Trophoblast cell (in vitro differentiated cells and primary cell): ENCODE data around the gene S100A13.

ENCODE experiments used
- DNase-seq, 2 donors: peaks; one replicate each; pipeline ENCODE4 v3.0.0-alpha.2; 2016
- H2AFZ ChIP-seq: 2 replicates; pipeline ENCODE4 v1.6.1; 2013; ENCODE audit warnings: low read length, moderate library complexity, mild to moderate bottlenecking; ENCODE audit not compliant: insufficient read depth, poor library complexity
- H2AK5ac ChIP-seq: 2 replicates; pipeline ENCODE4 v1.6.1; 2013; ENCODE audit warnings: mild to moderate bottlenecking, low read length
- H2BK120ac ChIP-seq: 2 replicates; pipeline ENCODE4 v1.6.1; 2013; ENCODE audit warnings: low read length, mild to moderate bottlenecking, moderate library complexity; ENCODE audit not compliant: insufficient read depth, poor library complexity
- H2BK12ac ChIP-seq: 2 replicates; pipeline ENCODE4 v1.6.1; 2013; ENCODE audit warnings: mild to moderate bottlenecking, low read length, moderate library complexity
- H2BK5ac ChIP-seq: 2 replicates; pipeline ENCODE4 v1.6.1; 2013; ENCODE audit warnings: low read length, low read depth, moderate library complexity, mild to moderate bottlenecking; ENCODE audit not compliant: poor library complexity
- H3K14ac ChIP-seq: 2 replicates; pipeline ENCODE4 v1.6.1; 2013; ENCODE audit warnings: mild to moderate bottlenecking, low read length
- H3K18ac ChIP-seq: 2 replicates; pipeline ENCODE4 v1.6.1; 2013; ENCODE audit warnings: mild to moderate bottlenecking, low read length
- H3K23ac ChIP-seq: 2 replicates; pipeline ENCODE4 v1.6.1; 2013; ENCODE audit warnings: low read length
- H3K27ac ChIP-seq: 2 replicates; pipeline ENCODE4 v1.5.1; 2013; ENCODE audit warnings: low read depth, mild to moderate bottlenecking, inconsistent platforms, low read length, moderate library complexity
- H3K27me3 ChIP-seq: 2 replicates; pipeline ENCODE4 v1.6.1; 2013; ENCODE audit warnings: inconsistent platforms, mild to moderate bottlenecking, low read length, moderate library complexity; ENCODE audit not compliant: insufficient read depth
- H3K36me3 ChIP-seq, 2 experiments: 1 replicate in 1 of 2; 2 replicates in 1 of 2; pipeline ENCODE4 v1.6.1; 2013; ENCODE audit warnings: low read length in 2 of 2, mild to moderate bottlenecking in 2 of 2, moderate library complexity in 1 of 2; ENCODE audit not compliant: insufficient read depth in 2 of 2, control insufficient read depth in 1 of 2
- H3K4ac ChIP-seq: 2 replicates; pipeline ENCODE4 v1.6.1; 2013; ENCODE audit warnings: low read depth, mild to moderate bottlenecking, low read length, moderate library complexity
- H3K4me1 ChIP-seq, 2 experiments: 1 replicate in 1 of 2; 2 replicates in 1 of 2; pipeline ENCODE4 v1.6.1; 2013; ENCODE audit warnings: low read length in 2 of 2, mild to moderate bottlenecking in 2 of 2, moderate library complexity in 1 of 2; ENCODE audit not compliant: insufficient read depth in 2 of 2, control insufficient read depth in 1 of 2
- H3K4me2 ChIP-seq: 2 replicates; pipeline ENCODE4 v1.6.1; 2013; ENCODE audit warnings: inconsistent platforms, mild to moderate bottlenecking, low read length, moderate library complexity
- H3K4me3 ChIP-seq: 2 replicates; pipeline ENCODE4 v1.5.1; 2013; ENCODE audit warnings: mild to moderate bottlenecking, low read depth, low read length, inconsistent platforms
- H3K79me1 ChIP-seq: one replicate; pipeline ENCODE4 v1.6.1; 2013; ENCODE audit warnings: low read length
- H3K79me2 ChIP-seq: 2 replicates; pipeline ENCODE4 v1.6.1; 2013; ENCODE audit warnings: low read length, mild to moderate bottlenecking; ENCODE audit not compliant: control insufficient read depth, insufficient read depth, poor library complexity
- H3K9ac ChIP-seq: 2 replicates; pipeline ENCODE4 v1.6.1; 2013; ENCODE audit warnings: mild to moderate bottlenecking, low read length
- H3K9me3 ChIP-seq: 2 replicates; pipeline ENCODE4 v1.6.1; 2013; ENCODE audit warnings: low read depth, mild to moderate bottlenecking, control low read depth, inconsistent platforms, low read length; ENCODE audit not compliant: insufficient read depth
- H4K12ac ChIP-seq: 2 replicates; pipeline ENCODE4 v1.6.1; 2013; ENCODE audit warnings: low read depth, mild to moderate bottlenecking, low read length, moderate library complexity
- H4K8ac ChIP-seq: 2 replicates; pipeline ENCODE4 v1.6.1; 2013; ENCODE audit warnings: low read depth, mild to moderate bottlenecking, low read length, moderate library complexity
- H4K91ac ChIP-seq: one replicate; pipeline ENCODE4 v1.6.1; 2013; ENCODE audit warnings: low read depth, mild to moderate bottlenecking, low read length, moderate library complexity
- WGBS: extraction: QIAGEN DNeasy Blood & Tissue Kit; methylation state at CpG from one replicate; pipeline ENCODE4 v1.1.7; 2013; ENCODE audit warnings: missing lambda C conversion rate; ENCODE audit not compliant: insufficient read length, insufficient coverage; ENCODE audit errors: extremely low coverage; 5-methylcytosine and 5-hydroxymethylcytosine counted together

Gene S100A13

DNA sequence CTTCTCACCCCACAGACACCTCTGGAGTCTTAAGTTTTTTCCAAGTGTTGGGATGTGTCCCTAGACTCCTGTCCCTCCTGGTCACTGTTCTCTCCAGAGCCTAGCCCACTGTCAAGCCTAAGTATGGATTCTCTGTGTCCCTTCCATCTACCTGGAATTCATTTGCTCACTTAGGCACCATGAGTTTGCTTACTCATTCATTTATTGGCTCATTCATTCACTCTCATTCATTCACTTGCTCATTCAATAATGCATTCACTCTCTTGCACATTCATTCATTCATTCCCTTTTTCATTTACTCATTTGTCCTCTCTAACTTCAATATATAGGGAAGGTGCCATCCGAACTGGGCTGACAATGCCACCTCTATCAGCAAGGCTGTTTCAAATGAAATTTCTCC lies 15.9 kb downstream of the S100A13 start:
- Histone ChIP-seq H3K79me1 (peaks cover 36% of the 10 kb centered on the region), H3K9me3 (no peaks in the 10 kb centered on the region)
- DNase-seq = no peak

DNA sequence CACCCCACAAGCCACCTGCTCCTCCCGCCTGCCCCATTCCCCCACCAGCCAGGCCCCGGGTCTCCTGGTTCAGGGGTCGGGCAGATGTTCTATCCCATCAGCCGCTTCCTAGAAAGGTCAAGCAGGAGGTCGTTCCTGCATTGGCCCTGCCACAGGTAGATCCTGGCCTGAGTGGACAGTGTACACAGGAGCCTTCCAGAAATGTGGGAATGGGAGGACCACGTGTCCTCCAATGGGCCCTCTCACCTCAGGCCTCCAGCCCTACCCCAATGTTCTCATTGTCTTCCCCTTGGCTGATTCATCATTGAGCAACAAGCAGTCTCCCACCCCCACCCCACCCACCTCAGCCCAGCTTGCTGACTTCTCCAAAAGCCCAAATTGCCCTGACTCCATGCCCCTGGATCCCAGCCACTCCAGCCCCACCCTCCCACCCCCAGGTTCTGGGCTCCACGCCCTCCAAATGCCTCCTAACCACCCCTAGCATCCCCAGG lies 16.4 kb downstream of the S100A13 start:
- Histone ChIP-seq H4K12ac (no peak overlapping the region), H4K8ac (no peak overlapping the region), H3K14ac (no peak overlapping the region), H3K27me3 (no peaks in the 10 kb centered on the region), H3K9ac (no peak overlapping the region), H4K91ac (peak overlapping the region; percentile 27), H3K4me2 (no peak overlapping the region), H3K23ac (no peak overlapping the region), H2BK5ac (no peak overlapping the region), H3K4ac (no peak overlapping the region), H3K9me3 (no peaks in the 10 kb centered on the region), H3K79me1 (peaks cover 34% of the 10 kb centered on the region), H3K4me1 (peaks cover 50 to 53% of the 10 kb centered on the region in 2 experiments), H3K4me3 (no peak overlapping the region), H3K27ac (no peak overlapping the region), H3K18ac (peak overlapping the region; percentile 12), H3K79me2 (peaks cover 3% of the 10 kb centered on the region), H2BK120ac (peak overlapping the region; percentile 26), H2AFZ (no peak overlapping the region), H2BK12ac (peak overlapping the region; percentile 52), H3K36me3 (no peaks in the 10 kb centered on the region), H2AK5ac (no peak overlapping the region)
- no CpG with 5 or more reads among the region's 7 CpGs for WGBS
- DNase-seq = no peak

More for the DNA sequence above, 15.9 kb downstream of the S100A13 start:
- no peak overlapping the region for H3K4me3 ChIP-seq
- H3K4me2 ChIP-seq = no peak overlapping the region
- H2BK5ac ChIP-seq = no peak overlapping the region
- H3K18ac ChIP-seq = no peak overlapping the region
- no peak overlapping the region for H3K27ac ChIP-seq
- H2AFZ ChIP-seq = no peak overlapping the region
- no peak overlapping the region for H2BK120ac ChIP-seq
- no peak overlapping the region for H3K4ac ChIP-seq
- H4K91ac ChIP-seq = peak overlapping the region; percentile 67
- H3K23ac ChIP-seq = no peak overlapping the region
- peaks cover 55 to 58% of the 10 kb centered on the region in 2 experiments for H3K4me1 ChIP-seq
- no peak overlapping the region for H3K9ac ChIP-seq
- no peaks in the 10 kb centered on the region for H3K36me3 ChIP-seq
- no peak overlapping the region for H4K8ac ChIP-seq
- WGBS = no CpG with 5 or more reads among the region's 1 CpG
- no peaks in the 10 kb centered on the region for H3K27me3 ChIP-seq
- no peak overlapping the region for H4K12ac ChIP-seq
- peaks cover 3% of the 10 kb centered on the region for H3K79me2 ChIP-seq
- no peak overlapping the region for H3K14ac ChIP-seq
- no peak overlapping the region for H2BK12ac ChIP-seq
- no peak overlapping the region for H2AK5ac ChIP-seq

DNA sequence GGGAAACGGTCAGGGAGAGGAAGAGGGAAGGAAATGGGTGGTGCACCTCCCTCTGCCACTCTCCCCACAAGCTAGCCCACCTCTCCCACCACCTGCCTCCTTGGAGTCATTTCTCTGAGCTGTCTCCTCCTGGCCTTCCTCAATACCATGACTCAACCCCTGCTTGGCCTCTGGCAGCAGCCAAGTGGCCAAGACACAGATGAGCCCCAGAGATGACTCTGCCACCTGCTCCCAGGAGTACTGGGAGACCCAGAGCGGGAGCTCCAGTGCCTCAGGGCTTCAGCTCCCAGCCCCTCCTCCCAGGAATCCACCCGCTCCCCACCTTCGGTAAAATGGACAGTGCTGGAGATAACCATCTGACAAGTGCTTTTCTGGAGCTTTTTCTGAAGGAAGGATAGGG lies 17.0 kb downstream of the S100A13 start:
- peak overlapping the region; percentile 17 for H4K91ac ChIP-seq
- H3K18ac ChIP-seq = no peak overlapping the region
- H3K36me3 ChIP-seq = no peaks in the 10 kb centered on the region
- peak overlapping the region; percentile 65 for H3K27ac ChIP-seq
- H3K79me2 ChIP-seq = peaks cover 3% of the 10 kb centered on the region
- peak; percentile 46 to 48 for DNase-seq
- H2AFZ ChIP-seq = no peak overlapping the region
- H2BK120ac ChIP-seq = no peak overlapping the region
- no CpG with 5 or more reads among the region's 4 CpGs for WGBS
- H2BK12ac ChIP-seq = peak overlapping the region; percentile 67
- no peak overlapping the region for H2AK5ac ChIP-seq
- H3K27me3 ChIP-seq = no peaks in the 10 kb centered on the region
- no peak overlapping the region for H3K23ac ChIP-seq
- H2BK5ac ChIP-seq = peak overlapping the region; percentile 38
- H3K4ac ChIP-seq = no peak overlapping the region
- H3K79me1 ChIP-seq = peaks cover 34% of the 10 kb centered on the region
- H3K9ac ChIP-seq = no peak overlapping the region
- H4K8ac ChIP-seq = no peak overlapping the region
- no peak overlapping the region for H3K14ac ChIP-seq
- no peak overlapping the region for H3K4me2 ChIP-seq
- no peak overlapping the region for H3K4me3 ChIP-seq
- no peaks in the 10 kb centered on the region for H3K9me3 ChIP-seq
- peaks cover 49 to 53% of the 10 kb centered on the region in 2 experiments for H3K4me1 ChIP-seq
- no peak overlapping the region for H4K12ac ChIP-seq

DNA sequence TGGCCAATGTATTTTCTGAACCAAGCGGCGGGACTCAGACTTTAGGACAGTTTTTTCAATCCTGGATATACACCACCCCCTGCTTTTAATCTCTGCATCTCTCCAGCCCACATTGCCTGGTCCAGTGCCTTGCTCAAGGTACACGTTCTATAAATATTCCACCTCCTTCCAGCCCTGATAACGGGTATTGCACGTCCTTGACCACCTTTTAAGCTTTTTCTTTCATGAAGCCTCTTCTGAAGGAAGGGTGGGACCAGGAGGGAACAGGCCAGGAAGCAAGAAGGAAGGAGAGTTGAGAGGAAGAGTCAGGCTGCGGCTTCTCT lies 17.8 kb downstream of the S100A13 start:
- Histone ChIP-seq H2BK120ac (peak overlapping the region; percentile 5), H4K12ac (no peak overlapping the region), H2AK5ac (peak overlapping the region; percentile 8), H3K9ac (no peak overlapping the region), H3K27me3 (no peaks in the 10 kb centered on the region), H3K36me3 (no peaks in the 10 kb centered on the region), H3K79me2 (peaks cover 3% of the 10 kb centered on the region), H3K4me1 (peaks cover 49 to 53% of the 10 kb centered on the region in 2 experiments), H3K18ac (peak overlapping the region; percentile 5), H4K91ac (peak overlapping the region; percentile 17), H3K4me2 (peak overlapping the region; percentile 49), H3K4me3 (no peak overlapping the region), H3K27ac (peak overlapping the region; percentile 65), H3K79me1 (peaks cover 34% of the 10 kb centered on the region), H3K9me3 (no peaks in the 10 kb centered on the region), H2BK5ac (peak overlapping the region; percentile 15), H3K4ac (peak overlapping the region; percentile 8), H2AFZ (no peak overlapping the region), H4K8ac (no peak overlapping the region), H2BK12ac (peak overlapping the region; percentile 34), H3K14ac (peak overlapping the region; percentile 5), H3K23ac (no peak overlapping the region)
- peak in 1 of 2 donors; percentile 71 for DNase-seq
- WGBS = no CpG with 5 or more reads among the region's 6 CpGs
